ENCODE results near the gene KLHL7.
"Not testable (repeated sequence)": the region's sequence is repeated elsewhere in the genome, so short reads cannot be mapped to it uniquely, and the experiment has no call there.

The KLHL7 gene

GRCh38 chr7:23183279-23184012, 77.9 kb downstream of the KLHL7 start:
- no peak for DNase-seq

DNA sequence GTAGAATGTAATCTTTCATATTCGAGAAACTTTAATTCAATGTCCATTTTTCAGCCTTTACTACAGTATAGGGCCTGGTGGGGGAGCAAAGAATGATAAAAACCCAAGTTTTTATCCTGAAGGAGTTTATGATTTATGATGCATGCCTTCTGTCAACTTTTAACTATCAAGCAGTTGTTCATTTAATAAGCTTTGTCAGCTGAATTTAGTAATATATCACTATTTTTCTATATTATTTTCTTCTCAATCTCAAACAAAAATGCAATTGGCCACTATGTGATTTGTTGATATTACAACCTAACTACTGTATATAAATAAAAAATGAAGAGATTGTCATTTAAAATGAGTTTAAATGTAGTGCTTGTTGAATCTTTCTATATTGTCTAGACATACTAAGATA, 78.7 kb downstream of the KLHL7 start:
- no peak for DNase-seq

DNA sequence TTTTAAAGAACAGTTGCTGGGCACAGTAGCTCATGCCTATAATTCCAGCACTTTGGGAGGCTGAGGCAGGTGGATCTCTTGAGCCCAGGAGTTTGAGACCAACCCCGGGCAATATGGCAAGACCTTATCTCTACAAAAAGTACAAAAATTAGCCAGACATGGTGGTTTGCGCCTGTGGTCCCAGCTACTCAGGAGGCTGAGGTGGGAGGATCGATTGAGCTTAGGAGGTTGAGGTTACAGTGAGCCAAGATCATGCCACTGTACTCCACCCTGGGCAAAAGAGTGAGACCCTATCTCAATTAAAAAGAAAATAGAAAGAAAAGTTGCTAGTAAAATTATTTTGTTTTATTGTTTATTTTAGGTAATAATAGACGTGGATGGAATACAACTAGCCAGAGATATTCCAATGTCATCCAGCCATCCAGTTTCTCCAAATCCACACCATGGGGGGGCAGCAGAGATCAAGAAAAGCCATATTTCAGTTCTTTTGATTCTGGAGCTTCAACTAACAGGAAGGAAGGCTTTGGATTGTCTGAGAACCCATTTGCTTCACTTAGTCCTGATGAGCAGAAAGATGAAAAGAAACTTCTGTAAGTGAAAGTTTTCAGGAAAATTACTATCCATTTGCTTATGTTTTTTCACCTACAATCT, 79.2 kb downstream of the KLHL7 start:
- DNase-seq, result no peak

DNA sequence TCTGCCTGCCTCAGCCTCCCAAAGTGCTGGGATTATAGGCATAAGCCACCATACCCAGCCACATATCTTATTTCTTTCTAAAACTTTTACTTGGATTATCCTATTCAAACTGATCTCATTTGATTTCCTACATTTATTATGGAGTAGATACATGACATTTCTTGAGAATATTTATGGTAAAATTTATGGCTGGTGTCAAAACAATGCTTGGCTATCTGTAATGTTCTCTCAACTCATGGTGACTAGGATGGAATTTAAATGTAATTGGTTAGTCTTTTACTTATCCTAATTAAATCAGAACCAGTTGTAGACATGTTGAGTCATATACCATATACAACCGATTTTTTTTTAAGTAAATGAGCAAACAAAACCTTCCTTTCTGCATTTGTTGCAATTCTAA, 80.4 kb downstream of the KLHL7 start:
- no peak for DNase-seq

DNA sequence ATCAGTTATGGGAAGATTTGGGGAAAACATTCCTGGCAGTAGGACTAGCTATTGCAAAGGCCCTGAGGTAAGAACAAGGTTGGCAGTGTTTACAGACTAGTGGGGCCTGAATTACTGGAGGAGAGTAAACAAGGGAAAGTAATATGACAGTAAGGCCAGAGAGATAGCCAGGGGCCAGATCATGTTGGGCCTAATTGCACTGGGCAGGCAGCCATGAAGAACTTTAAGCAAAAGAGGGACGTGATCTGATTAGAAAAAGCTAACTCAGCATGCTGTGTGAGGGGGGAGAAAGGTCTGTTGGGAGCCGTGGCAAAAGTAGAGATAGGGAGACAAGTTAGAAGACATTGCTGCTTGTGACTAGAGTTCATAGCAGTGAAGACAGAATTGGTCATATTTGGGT, 85.4 kb downstream of the KLHL7 start:
- peak; percentile 39 for DNase-seq

- DNase-seq, result not testable (repeated sequence)
These were observed 88.2 kb downstream of the KLHL7 start for GRCh38 chr7:23193650-23194227.

DNA sequence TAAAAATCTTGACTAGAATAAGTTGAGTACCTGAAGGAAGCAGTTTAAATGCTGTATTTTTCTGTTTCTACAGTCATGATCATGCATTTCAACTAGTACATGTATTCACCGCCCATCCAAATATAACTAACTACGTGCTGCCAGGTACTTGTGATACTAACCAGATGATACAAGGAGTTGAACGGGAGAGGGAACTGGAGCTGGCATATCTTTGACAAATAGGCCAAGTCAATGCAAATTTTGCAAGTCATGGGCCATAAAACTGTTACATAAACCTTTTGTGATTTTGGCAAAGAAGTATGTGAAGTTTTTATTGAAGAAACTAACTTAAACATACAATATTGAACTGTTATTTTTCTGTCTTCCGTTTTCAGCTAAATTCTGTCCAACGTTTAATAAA, 90.7 kb downstream of the KLHL7 start:
- no peak for DNase-seq

DNA sequence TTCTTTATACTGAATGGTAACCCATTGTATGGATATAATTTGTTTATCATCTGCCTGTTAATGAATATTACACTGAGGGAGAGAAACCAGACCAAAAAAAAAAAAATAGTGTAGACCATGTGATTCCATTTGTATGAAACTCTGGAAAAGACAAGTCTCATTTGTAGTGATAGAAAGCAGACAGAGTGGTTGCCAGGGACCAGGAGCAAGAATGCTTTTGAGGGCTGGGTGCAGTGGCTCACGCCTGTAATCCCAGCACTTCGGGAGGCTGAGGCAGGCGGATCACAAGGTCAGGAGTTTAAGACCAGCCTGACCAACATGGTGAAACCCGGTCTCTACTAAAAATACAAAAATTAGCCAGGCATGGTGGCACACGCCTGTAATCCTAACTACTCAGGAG, 92.2 kb downstream of the KLHL7 start:
- not testable (repeated sequence) for DNase-seq

DNA sequence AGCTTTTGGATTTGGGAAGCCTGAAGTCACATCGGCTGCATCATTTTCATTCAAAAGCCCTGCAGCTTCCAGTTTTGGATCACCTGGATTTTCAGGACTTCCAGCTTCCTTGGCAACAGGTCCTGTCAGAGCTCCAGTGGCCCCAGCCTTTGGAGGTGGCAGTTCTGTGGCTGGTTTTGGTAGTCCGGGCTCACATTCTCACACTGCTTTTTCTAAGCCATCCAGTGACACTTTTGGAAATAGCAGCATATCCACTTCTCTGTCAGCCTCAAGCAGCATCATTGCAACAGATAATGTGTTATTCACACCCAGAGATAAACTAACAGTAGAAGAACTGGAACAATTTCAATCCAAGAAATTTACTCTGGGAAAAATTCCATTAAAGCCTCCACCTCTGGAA, 94.7 kb downstream of the KLHL7 start:
- DNase-seq, result no peak

GRCh38 chr7:23204241-23204640, 98.7 kb downstream of the KLHL7 start:
- DNase-seq, result no peak

DNA sequence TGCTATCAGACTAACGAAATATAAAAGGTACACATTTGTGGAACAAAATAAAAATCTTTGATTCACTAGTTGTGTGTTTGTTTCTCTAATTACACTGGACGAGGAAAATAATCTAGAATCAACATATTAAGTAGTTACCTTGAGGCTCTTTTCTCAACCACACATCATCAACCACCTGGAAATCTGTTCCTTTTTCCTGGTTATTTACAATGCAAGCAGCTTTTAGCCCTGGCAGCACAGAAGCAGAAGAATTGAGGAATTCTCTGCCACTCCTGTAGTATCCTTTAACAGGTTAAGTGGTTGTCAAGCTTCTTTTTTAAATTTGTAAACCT, 100.0 kb downstream of the KLHL7 start:
- no peak for DNase-seq

DNA sequence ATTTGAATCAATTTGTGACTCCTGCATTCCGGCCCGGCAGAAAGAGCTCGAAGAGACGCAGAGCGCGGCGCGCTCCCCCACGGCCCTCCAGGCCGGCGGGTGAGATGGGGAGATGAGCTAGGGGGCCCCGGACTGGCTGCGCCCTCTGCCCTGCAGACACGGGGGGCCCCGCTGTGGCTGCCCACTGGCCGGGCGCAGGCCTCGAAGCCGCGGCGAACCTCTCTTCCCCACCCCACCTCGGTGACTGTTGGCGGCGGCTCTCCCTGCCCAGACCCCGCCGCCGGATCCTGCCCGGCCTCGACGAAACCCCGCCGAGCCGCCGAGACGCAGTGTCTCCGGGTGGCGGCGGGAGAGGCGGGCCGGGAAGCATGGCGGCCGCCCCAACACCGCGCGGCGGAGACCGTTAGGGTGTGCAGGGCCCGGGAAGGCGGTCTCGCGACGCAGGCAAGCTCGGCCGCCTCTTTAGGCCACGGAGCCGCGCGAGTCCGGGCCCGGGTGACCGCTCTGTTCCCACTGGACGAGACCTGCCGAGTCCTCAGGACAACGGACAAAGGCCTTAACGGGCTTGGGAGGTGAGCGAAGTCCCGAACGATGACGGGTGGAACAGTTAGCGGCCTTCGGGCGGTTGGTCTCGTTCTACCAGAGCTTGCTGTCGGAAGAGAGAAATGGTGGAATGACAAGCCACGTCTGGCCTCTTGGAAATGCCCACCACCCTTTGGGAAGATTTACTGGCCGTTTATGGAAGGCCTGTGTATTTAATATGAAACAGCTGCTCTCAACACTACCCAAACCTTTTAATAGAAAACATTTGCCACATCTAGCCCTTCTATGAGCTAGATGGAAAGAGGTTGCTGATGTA, 100.6 kb downstream of the KLHL7 start:
- no peak for DNase-seq

DNA sequence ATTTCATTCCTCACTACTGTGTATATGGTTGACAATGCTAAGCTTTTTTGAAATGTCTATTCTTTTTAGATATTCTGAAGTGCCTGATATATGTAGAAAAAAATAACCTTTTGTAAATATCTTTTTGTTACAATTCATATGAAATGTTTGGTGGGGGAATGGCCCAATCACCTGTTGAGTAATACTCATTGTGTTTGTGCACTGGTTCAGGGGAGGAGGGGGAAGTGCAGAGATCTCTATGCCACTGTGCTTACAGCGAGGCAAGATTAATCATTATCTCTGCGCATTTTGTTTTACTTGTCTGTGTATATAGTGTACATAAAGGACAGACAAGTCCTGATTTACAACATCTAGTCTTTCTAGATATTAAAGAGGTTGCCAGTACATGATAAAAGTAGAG, 101.4 kb downstream of the KLHL7 start:
- DNase-seq, result no peak

- DNase-seq, result no peak
These were observed 102.3 kb downstream of the KLHL7 start for GRCh38 chr7:23207884-23208283.

DNA sequence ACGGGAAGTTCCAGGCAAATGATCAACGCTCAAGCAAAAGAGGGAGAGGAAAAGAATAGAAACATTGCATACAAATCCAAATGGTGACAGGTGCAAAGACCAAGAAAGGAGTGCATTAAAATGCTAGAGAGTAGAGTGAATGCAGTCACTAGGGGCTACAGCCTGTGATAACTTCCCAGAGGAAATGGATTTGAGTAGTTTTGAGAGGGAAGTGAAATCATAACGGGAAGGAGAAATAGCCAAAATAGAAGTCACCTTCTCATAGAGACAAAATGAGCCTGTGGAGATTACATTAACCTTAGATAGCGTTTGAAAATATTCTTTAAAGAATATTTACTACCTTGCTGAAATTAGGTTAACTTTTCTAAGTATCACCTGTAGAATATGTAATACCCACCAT, 102.7 kb downstream of the KLHL7 start:
- no peak for DNase-seq

DNA sequence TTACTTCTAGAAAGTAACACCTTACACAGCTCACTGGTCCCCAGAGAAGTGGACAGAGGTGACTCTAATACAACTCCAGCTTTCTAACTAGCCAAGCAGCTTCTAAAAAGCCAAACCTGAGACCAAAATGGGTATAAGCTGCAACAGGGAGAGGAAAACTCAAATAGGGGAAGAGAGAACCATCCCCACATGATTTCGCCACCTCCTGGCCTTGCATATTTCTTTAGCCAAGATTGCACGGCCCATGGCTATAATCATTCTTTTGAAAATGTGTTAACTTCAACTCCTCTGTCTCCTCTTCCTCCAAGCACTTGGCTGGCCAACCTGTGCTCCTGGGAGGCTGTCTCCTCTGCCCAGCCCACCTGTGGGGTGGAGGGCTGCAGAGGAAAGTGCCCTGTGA, 104.9 kb downstream of the KLHL7 start:
- DNase-seq, result no peak

- no peak for DNase-seq
These were observed 106.0 kb downstream of the KLHL7 start for GRCh38 chr7:23211589-23211988.

- DNase-seq, result no peak
These were observed 106.8 kb downstream of the KLHL7 start for GRCh38 chr7:23212395-23212794.

DNA sequence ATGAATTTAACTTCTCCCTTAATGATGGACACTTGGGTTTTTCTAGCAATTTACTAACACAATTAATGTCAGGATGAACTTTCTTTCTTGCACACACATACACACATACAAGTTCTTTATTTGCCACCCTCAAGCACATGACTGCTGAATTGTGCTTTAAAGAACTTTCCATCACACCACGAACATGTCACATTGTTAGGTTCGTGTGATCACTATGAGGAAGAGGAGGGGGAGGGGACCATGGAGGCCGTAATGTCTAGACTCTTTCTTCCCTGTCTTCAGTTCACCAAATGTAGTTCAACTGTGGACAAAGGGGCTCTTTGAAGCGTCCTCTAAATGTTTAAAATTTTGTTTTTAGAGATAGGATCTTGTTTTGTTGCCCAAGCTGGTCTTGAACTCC, 107.3 kb downstream of the KLHL7 start:
- DNase-seq, result no peak

DNA sequence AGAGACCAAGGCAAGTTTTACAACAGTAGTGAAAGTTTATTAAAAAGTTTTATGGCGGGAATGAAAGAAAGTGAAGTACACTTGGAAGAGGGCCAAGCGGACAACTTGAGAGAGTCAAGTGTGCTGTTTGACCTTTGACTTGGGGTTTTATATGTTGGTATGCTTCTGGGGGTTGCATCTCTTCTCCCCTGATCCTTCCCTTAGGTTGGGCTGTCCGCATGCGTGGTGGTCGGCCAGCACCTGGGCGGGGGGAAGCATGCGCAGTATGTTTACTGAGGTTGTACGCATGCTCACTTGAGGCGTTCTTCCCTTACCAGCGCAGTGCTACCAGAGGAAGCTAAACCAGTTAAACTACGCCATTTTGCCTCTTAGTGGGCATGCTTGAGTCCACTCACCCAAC, 108.2 kb downstream of the KLHL7 start:
- no peak for DNase-seq

DNA sequence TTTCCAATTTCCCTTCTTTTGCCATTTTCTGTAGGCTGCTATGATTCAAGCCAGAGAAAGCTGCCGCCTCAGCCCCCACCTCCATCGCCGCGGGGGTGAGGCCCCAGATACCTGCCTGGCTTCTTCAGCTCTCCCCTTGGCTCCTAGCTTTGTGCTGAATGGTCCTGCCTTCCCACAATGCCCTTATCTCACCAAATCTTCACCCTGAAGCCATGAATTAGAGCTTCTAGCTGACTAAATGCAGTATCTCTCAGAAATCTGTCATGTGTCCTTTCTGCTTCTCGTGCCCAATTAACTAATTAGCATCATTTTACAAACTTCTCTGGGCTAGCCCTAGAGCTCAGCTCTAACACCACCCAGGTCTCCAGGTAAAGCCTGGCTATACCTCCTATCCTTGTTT, 108.8 kb downstream of the KLHL7 start:
- DNase-seq, result no peak

DNA sequence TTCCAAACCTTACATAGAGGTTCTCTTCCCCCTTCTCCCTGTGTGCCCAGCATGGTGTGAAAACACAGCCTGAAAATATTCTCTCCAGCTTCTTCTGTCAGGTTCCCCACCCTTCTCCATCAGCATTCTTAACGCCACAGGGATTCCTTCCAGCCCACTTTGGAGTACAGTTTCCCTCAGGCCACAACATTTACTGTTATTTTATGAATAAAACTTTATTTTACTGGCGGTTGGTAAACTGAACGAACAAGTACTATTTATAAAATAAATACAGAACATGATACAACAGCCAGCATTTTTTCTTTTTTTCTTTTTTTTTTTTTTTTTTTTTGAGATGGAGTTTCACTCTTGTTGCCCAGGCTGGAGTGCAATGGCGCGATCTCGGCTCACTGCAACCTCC, 109.4 kb downstream of the KLHL7 start:
- no peak for DNase-seq

DNA sequence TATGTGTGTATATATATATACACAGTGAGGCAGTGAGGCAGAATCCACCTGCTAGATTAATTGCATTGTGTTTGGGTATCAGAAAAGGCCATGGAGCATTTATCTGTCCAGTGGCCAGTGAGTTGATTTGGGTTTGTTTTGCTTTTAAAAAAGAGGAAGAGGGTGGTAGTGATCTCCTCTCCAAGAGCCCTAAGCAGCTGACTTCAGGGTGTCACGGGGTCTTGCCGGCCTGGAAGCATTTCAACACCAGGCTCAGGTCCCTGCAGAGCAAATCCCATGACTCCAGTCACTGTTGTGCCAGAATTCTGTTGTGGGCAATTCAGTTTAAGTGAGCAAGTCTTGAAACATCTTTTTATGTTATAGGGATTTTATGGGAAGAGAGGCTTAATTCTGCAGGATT, 110.4 kb downstream of the KLHL7 start:
- DNase-seq, result no peak

- DNase-seq, result no peak
These were observed 112.6 kb downstream of the KLHL7 start for GRCh38 chr7:23218196-23218595.
